Measurements from ENCODE around the gene ASPRV1.
"Not testable (repeated sequence)": the region's sequence is repeated elsewhere in the genome, so short reads cannot be mapped to it uniquely, and the experiment has no call there.

Gene ASPRV1

DNA sequence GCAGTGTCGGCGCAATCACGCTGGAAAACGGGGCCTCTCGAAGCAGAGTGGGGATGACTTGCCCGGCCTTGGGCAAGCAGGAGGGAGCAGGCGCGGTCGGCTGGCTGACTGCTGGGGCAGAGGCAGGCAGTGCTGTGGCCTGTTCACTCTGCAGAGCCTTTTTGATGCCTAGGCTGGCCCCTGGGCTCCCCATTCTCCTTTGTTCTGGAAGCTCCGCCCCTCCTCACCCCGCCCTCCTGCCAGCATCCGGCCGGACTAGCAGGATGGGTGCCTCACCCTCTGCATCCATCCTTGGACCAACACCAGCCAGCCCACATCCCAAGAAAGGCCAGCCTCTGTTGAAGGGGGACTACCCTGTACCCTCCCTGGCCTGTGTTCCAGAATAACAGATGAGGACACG is at the start of gene ASPRV1:
Gene ASPRV1, minus strand, starts transcription at position 136 of the 400 bp plus-strand sequence. CDS start 195 bp downstream, outside the sequence.
- no peak for DNase-seq (ENCODE audit: low read depth in 1 of 2, low spot score in 1 of 2)

- DNase-seq (ENCODE audit: low read depth in 1 of 2, low spot score in 1 of 2) = no peak
These were observed 49.2 kb upstream of the ASPRV1 start for GRCh38 chr2:70010576-70011111.

DNA sequence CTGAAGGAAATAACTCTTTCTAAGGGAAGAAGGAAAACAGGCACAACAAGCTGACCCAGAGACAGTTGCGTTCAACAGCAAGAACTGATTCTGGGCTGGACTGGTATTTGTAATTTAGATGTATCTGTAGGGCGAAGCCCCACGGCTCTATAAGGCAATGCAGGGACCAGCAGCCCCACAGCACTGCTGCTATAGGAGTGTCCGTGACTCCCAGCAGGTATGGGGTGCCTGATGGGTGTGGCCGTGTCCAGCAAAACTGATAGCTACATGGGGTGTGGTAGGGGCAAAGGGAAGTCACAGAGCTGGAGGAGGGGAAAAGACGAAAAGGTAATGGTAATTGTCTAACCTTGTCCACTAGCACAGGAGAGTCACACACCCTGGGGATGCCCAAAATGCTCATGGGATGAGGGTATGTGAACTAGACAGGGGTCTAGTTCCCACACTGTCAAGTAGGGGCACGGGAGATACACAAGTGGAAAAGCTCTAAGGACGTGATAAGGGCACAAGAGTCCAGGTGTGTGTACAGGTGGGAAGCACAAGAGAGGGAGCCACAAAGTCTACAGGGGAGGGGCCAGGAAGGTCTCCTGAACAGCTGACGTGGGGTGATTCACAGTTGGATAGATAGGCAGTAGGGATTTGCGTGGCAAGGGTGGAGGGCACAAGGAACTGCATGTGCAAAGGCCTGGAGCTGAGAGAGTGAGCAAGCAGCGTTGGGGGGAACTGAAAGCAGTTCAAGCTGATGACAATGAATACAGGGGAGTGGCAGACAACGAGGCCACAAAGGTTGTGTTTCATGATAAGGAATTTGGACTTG is 48.5 kb upstream of the ASPRV1 start:
- no peak for DNase-seq (ENCODE audit: low read depth in 1 of 2, low spot score in 1 of 2)

- no peak for DNase-seq (ENCODE audit: low read depth in 1 of 2, low spot score in 1 of 2)
These were observed 46.9 kb upstream of the ASPRV1 start for GRCh38 chr2:70008290-70008689.

- no peak for DNase-seq (ENCODE audit: low read depth in 1 of 2, low spot score in 1 of 2)
These were observed 45.7 kb upstream of the ASPRV1 start for GRCh38 chr2:70007151-70007550.

DNA sequence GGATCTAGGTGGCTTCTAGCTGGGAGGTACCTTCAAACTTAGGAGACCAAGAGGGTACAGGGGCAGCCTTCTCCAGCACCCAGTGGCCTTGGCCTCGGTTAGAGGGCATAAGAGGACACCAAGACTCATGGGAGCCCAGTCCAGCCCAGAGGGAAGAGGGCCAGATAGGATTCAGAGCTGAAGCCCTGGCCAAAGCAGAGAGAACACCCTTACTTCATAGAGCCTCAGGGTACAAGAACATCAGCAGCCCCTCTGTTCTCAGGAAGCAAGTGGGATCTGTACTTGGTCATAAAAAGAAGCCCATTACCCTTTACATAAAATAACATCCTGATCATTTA is 45.0 kb upstream of the ASPRV1 start:
- no peak for DNase-seq (ENCODE audit: low read depth in 1 of 2, low spot score in 1 of 2)

DNA sequence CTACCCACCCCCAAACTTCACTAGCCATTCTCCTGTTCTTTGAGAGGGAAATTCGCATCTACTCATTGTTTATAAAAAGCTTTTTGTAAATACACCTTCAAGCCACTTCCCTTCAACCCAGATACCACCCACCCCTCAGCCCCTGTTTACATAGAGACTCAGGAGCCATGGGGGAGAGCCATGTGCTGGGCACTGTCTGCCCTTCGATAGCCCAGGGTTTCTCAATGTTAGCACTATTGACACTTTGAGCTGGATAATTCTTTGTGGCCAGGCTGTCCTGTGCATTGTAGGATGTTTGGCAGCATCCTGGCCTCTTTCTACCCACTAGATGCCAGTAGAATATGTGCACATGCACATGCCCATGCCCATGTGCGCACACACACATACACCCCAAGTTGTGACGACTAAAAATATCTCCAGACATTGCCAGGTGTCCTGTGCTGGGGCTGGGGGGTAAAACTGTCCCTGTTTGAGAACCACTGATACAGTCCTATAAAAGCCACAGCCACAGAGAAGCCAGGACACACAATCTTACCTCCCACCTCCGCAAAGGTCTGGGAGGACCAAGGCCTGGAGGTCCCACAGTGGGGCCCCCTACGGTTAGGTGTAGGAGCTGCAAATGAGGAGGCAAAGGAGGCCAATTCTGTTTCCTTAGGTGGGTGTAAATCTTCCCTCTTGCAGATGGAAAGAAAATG is 44.5 kb upstream of the ASPRV1 start:
- DNase-seq (ENCODE audit: low read depth in 1 of 2, low spot score in 1 of 2) = no peak

DNA sequence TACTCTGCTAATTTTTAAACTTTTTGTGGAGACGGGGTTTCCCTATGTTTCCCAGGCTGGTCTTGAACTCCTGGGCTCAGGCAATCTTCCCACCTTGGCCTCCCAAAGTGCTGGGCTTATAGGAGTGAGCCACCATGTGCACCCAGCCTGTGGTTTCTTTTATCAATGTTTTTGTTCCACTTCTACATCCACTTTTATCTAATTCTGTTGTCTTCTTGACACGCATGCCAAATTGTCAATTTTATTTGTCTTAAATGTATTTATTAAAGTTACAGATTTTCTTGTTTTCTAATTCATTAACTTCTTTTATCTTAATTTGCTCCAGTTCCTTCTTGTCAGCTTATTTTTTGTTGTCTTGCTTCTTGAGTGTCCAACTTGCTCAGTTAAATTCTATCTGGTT is 43.8 kb upstream of the ASPRV1 start:
- no peak for DNase-seq (ENCODE audit: low read depth in 1 of 2, low spot score in 1 of 2)

GRCh38 chr2:70003093-70003830 is 41.8 kb upstream of the ASPRV1 start:
- no peak for DNase-seq (ENCODE audit: low read depth in 1 of 2, low spot score in 1 of 2)

GRCh38 chr2:70002241-70002899 is 40.9 kb upstream of the ASPRV1 start:
- no peak for DNase-seq (ENCODE audit: low read depth in 1 of 2, low spot score in 1 of 2)

- DNase-seq (ENCODE audit: low read depth in 1 of 2, low spot score in 1 of 2) = not testable (repeated sequence)
These were observed 39.1 kb upstream of the ASPRV1 start for GRCh38 chr2:70000529-70000928.

GRCh38 chr2:69998761-69999160 is 37.3 kb upstream of the ASPRV1 start:
- DNase-seq (ENCODE audit: low read depth in 1 of 2, low spot score in 1 of 2) = no peak

- DNase-seq (ENCODE audit: low read depth in 1 of 2, low spot score in 1 of 2) = no peak
These were observed 35.8 kb upstream of the ASPRV1 start for GRCh38 chr2:69997015-69997830.

- no peak for DNase-seq (ENCODE audit: low read depth in 1 of 2, low spot score in 1 of 2)
These were observed 34.1 kb upstream of the ASPRV1 start for GRCh38 chr2:69995511-69995910.

GRCh38 chr2:69994166-69994565 is 32.7 kb upstream of the ASPRV1 start:
- DNase-seq (ENCODE audit: low read depth in 1 of 2, low spot score in 1 of 2) = no peak

- DNase-seq (ENCODE audit: low read depth in 1 of 2, low spot score in 1 of 2) = no peak
These were observed 32.3 kb upstream of the ASPRV1 start for GRCh38 chr2:69993708-69994107.

DNA sequence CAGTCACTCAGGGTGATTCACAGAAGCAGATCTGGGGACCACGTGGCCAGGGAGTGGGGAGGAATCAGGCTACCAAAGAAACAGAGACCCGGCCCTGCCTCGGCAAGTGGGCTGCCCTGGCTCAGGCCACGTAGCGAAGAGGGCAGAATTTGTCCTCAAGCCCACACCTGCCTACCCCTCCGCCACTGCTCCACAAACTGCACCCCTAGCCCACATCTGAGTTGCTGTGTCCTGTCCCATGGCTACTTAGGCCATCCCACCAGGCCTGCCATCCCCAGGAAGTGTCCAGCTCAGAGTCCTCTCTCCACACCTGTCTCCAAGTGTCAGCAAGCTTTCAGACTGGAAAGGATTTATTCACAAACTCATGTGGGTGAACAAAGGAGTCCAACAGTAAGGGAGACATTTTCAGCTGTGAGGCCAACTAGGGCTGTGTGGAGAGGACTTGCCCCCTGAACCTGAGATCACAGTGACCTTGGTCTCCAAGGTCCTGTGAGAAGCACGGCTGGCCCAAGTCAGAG is 31.7 kb upstream of the ASPRV1 start:
- DNase-seq (ENCODE audit: low read depth in 1 of 2, low spot score in 1 of 2) = no peak

- DNase-seq (ENCODE audit: low read depth in 1 of 2, low spot score in 1 of 2) = no peak
These were observed 31.0 kb upstream of the ASPRV1 start for GRCh38 chr2:69992310-69993047.

GRCh38 chr2:69989441-69990105 is 28.1 kb upstream of the ASPRV1 start:
- DNase-seq (ENCODE audit: low read depth in 1 of 2, low spot score in 1 of 2) = no peak

Measured in activated T-helper 1 cell treated with anti-CD3 and anti-CD28 coated beads, Interleukin-2, amount 50 U/mL, for 16 hours (primary cell).